ENCODE results near the gene ANAPC2. TPM values are rescaled to one million over a fixed set of nuclear protein-coding genes. Genes with fewer than 3 reads are reported as not detected.

Gene ANAPC2
- total RNA-seq: 10 to 100 TPM; 32.5 to 64.5 TPM

GRCh38 chr9:137188490-137189296 is at the start of gene ANAPC2, which contains the start of gene SSNA1:
TSS of gene ANAPC2 (minus strand) at chr9:137188560. CDS start at chr9:137188532, 28 bp downstream.
TSS of gene SSNA1 (plus strand) at chr9:137188676. CDS start at chr9:137188727, 51 bp downstream.
- peak within 1 kb of the TSS; percentile 77 to 94 for H3K27ac ChIP-seq
- H3K36me3 ChIP-seq: peaks cover 3% of the 10 kb centered on the region in 2 donors
- peak; percentile 85 for DNase-seq (ENCODE audit: low spot score)
- WGBS: under 1% methylated on average over 84 of the region's 98 CpGs
- H3K4me3 ChIP-seq: peak within 1 kb of the TSS; percentile 73 to 97
- H3K27me3 ChIP-seq (replicated peaks; ENCODE audit: insufficient read depth): no peaks in the 10 kb centered on the region
- H3K4me1 ChIP-seq (replicated peaks): peaks cover 27% of the 10 kb centered on the region
- TF ChIP-seq, protein P1, sequence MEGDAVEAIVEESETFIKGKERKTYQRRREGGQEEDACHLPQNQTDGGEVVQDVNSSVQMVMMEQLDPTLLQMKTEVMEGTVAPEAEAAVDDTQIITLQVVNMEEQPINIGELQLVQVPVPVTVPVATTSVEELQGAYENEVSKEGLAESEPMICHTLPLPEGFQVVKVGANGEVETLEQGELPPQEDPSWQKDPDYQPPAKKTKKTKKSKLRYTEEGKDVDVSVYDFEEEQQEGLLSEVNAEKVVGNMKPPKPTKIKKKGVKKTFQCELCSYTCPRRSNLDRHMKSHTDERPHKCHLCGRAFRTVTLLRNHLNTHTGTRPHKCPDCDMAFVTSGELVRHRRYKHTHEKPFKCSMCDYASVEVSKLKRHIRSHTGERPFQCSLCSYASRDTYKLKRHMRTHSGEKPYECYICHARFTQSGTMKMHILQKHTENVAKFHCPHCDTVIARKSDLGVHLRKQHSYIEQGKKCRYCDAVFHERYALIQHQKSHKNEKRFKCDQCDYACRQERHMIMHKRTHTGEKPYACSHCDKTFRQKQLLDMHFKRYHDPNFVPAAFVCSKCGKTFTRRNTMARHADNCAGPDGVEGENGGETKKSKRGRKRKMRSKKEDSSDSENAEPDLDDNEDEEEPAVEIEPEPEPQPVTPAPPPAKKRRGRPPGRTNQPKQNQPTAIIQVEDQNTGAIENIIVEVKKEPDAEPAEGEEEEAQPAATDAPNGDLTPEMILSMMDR (IDR thresholded peaks at IDR 0.05): peak in 2 of 4 experiments; percentile 50 to 57
- TF ChIP-seq POLR2AphosphoS5 (IDR thresholded peaks at IDR 0.05) (peak; percentile 98), POLR2A (IDR thresholded peaks at IDR 0.05) (peak; percentile 80)
- intact Hi-C loops (cut with DNase I): no loop called here
- H3K9me3 ChIP-seq: no peaks in the 10 kb centered on the region

DNA sequence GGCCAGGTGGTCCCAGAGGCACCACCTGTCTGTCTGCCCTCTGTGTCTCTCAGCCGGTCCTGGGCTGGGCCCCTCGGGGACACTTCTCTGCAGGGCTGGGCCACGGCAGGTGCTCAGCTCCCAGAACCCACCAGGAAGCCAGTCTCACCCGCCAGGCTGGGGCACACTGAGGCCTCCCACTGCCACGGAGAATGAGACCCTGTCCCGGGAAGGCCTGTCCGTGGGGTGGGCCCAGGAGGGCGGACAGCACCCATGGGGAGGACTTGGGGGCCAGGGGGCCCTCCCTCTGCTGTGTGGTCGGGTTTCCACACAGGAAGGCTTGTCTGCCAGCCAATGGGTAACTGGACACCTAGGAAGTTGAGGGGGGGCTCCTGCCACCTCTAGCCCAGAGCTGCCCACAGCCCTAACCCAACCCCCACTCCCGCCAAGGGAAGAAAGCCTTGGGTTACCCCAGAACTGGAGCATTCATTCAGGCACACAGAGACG is 48.6 kb upstream of the ANAPC2 start:
- no peak for DNase-seq (ENCODE audit: low spot score)
- intact Hi-C loops (cut with DNase I): loop anchor here (5.0 kb wide), 1 partner anchor 115 kb away; no protein-coding TSS in a partner anchor
- Histone ChIP-seq H3K27ac (peak overlapping the region; percentile 64 to 71), H3K9me3 (no peaks in the 10 kb centered on the region), H3K36me3 (no peaks in the 10 kb centered on the region), H3K27me3 (replicated peaks; ENCODE audit: insufficient read depth) (no peaks in the 10 kb centered on the region), H3K4me3 (peak overlapping the region in 1 of 2 donors; percentile 7), H3K4me1 (replicated peaks) (peaks cover 29% of the 10 kb centered on the region)
- no peak for TF ChIP-seq POLR2A (IDR thresholded peaks at IDR 0.05)
- TF ChIP-seq POLR2AphosphoS5 (IDR thresholded peaks at IDR 0.05): no peak
- TF ChIP-seq, protein P1 (IDR thresholded peaks at IDR 0.05): no peak
- 32% methylated on average over 6 of the region's 11 CpGs for WGBS

GRCh38 chr9:137236238-137236935 is 48.0 kb upstream of the ANAPC2 start:
- TF ChIP-seq, protein P1 (IDR thresholded peaks at IDR 0.05): peak; percentile 98 to 100 (median 99)
- peak; percentile 10 for TF ChIP-seq POLR2A (IDR thresholded peaks at IDR 0.05)
- peak; percentile 74 for TF ChIP-seq POLR2AphosphoS5 (IDR thresholded peaks at IDR 0.05)
- peak; percentile 88 for DNase-seq (ENCODE audit: low spot score)
- Histone ChIP-seq H3K9me3 (no peaks in the 10 kb centered on the region), H3K36me3 (no peaks in the 10 kb centered on the region), H3K27ac (peak overlapping the region; percentile 64 to 71), H3K27me3 (replicated peaks; ENCODE audit: insufficient read depth) (no peaks in the 10 kb centered on the region), H3K4me1 (replicated peaks) (peaks cover 29% of the 10 kb centered on the region), H3K4me3 (peak overlapping the region; percentile 7 to 10)
- intact Hi-C loops (cut with DNase I): loop anchor here (5.0 kb wide), 1 partner anchor 114 kb away; no protein-coding TSS in a partner anchor
- WGBS: 6% methylated on average over 22 of the region's 31 CpGs

GRCh38 chr9:137235424-137236237 is 47.3 kb upstream of the ANAPC2 start:
- TF ChIP-seq POLR2AphosphoS5 (IDR thresholded peaks at IDR 0.05) (no peak), POLR2A (IDR thresholded peaks at IDR 0.05) (no peak)
- TF ChIP-seq, protein P1 (IDR thresholded peaks at IDR 0.05): no peak
- H3K4me1 ChIP-seq (replicated peaks): peaks cover 29% of the 10 kb centered on the region
- H3K27ac ChIP-seq: no peak overlapping the region
- no peaks in the 10 kb centered on the region for H3K9me3 ChIP-seq
- no peak for DNase-seq (ENCODE audit: low spot score)
- H3K27me3 ChIP-seq (replicated peaks; ENCODE audit: insufficient read depth): peaks cover 4% of the 10 kb centered on the region
- no peaks in the 10 kb centered on the region for H3K36me3 ChIP-seq
- intact Hi-C loops (cut with DNase I): loop anchor here (5.0 kb wide), 1 partner anchor 113 kb away; no protein-coding TSS in a partner anchor
- H3K4me3 ChIP-seq: no peak overlapping the region
- 67% methylated on average over 32 of the region's 35 CpGs for WGBS

All from prostate gland (tissue), 2 donors.